ENCODE data around the gene KRTAP12-2. TPM values are rescaled to one million over a fixed set of nuclear protein-coding genes. Genes with fewer than 3 reads are reported as not detected.

Gene KRTAP12-2
- total RNA-seq, 2 donors from 2014 or later, result not detected

GRCh38 chr21:44619886-44620285 is 46.8 kb downstream of the KRTAP12-2 start:
- intact Hi-C loops (cut with DNase I), result no loop called here
- 79 to 80% methylated on average over 6 of the region's 6 CpGs for WGBS, 2 donors
- Histone ChIP-seq H3K27ac (no peak overlapping the region), H3K4me3 (no peak overlapping the region), H3K4me1 (no peaks in the 10 kb centered on the region), H3K36me3 (replicated peaks in 1 of 2; ENCODE audit: insufficient read depth in 1 of 2, low read depth in 2 of 2) (no peaks in the 10 kb centered on the region), H3K27me3 (no peaks in the 10 kb centered on the region), H3K9me3 (peaks cover 0 to 14% (median 0%) of the 10 kb centered on the region in 3 donors)
- ATAC-seq, result no peak
- no peak for TF ChIP-seq POLR2A (IDR thresholded peaks at IDR 0.05)
- TF ChIP-seq CTCF (IDR thresholded peaks at IDR 0.05), result no peak
- DNase-seq, result no peak

GRCh38 chr21:44618909-44619308 is 47.8 kb downstream of the KRTAP12-2 start:
- H3K27ac ChIP-seq, result no peak overlapping the region
- no peaks in the 10 kb centered on the region for H3K27me3 ChIP-seq
- H3K36me3 ChIP-seq (replicated peaks in 1 of 2; ENCODE audit: insufficient read depth in 1 of 2, low read depth in 2 of 2), result no peaks in the 10 kb centered on the region
- H3K9me3 ChIP-seq, result peaks cover 0 to 14% (median 0%) of the 10 kb centered on the region in 3 donors
- 60 to 64% methylated on average over 3 of the region's 3 CpGs for WGBS, 2 donors
- ATAC-seq (no peak), DNase-seq (no peak)
- H3K4me3 ChIP-seq, result no peak overlapping the region
- intact Hi-C loops (cut with DNase I), result no loop called here
- H3K4me1 ChIP-seq, result no peaks in the 10 kb centered on the region
- no peak for TF ChIP-seq CTCF (IDR thresholded peaks at IDR 0.05)
- TF ChIP-seq POLR2A (IDR thresholded peaks at IDR 0.05), result no peak

GRCh38 chr21:44618504-44618903 is 48.2 kb downstream of the KRTAP12-2 start:
- H3K9me3 ChIP-seq, result peaks cover 0 to 12% (median 0%) of the 10 kb centered on the region in 3 donors
- 7 to 13% methylated on average over 4 of the region's 4 CpGs for WGBS, 2 donors
- ATAC-seq (no peak), DNase-seq (peak in 2 of 4 donors; percentile 13 to 30)
- no peaks in the 10 kb centered on the region for H3K36me3 ChIP-seq (replicated peaks in 1 of 2; ENCODE audit: insufficient read depth in 1 of 2, low read depth in 2 of 2)
- H3K4me3 ChIP-seq, result no peak overlapping the region
- TF ChIP-seq POLR2A (IDR thresholded peaks at IDR 0.05) (no peak), CTCF (IDR thresholded peaks at IDR 0.05) (peak in 1 of 7 experiments; percentile 12)
- no peaks in the 10 kb centered on the region for H3K27me3 ChIP-seq
- H3K4me1 ChIP-seq, result no peaks in the 10 kb centered on the region
- intact Hi-C loops (cut with DNase I), result no loop called here
- no peak overlapping the region for H3K27ac ChIP-seq

DNA sequence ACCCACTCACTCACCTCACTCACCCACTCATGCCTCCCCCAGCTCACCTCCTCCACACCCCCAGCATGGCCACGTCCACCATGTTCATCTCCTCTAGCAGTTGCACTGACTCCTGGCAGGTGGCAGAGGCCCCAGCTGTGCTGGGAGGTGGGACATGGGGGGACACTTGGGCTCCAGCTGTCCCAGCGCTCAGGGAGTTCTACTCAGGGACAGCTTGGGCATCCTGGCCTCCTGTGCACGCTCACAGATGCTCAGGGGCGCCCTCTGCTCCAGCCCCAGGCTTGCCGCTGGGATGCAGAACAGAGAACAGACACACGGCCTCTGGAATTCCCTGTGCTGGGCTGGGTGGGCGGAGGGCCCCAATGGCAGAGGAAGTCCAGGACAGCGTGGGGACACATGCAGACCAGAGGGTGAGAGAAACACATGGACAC is 49.6 kb downstream of the KRTAP12-2 start:
- Histone ChIP-seq H3K36me3 (replicated peaks in 1 of 2; ENCODE audit: insufficient read depth in 1 of 2, low read depth in 2 of 2) (no peaks in the 10 kb centered on the region), H3K9me3 (no peaks in the 10 kb centered on the region), H3K4me3 (no peak overlapping the region), H3K27me3 (no peaks in the 10 kb centered on the region), H3K4me1 (no peaks in the 10 kb centered on the region), H3K27ac (no peak overlapping the region)
- TF ChIP-seq CTCF (IDR thresholded peaks at IDR 0.05) (no peak), POLR2A (IDR thresholded peaks at IDR 0.05) (no peak)
- DNase-seq, result no peak
- ATAC-seq, result no peak
- 34 to 53% methylated on average over 4 to 8 of the region's 8 CpGs for WGBS, 2 donors
- intact Hi-C loops (cut with DNase I), result no loop called here

GRCh38 chr21:44616591-44616926 is 50.2 kb downstream of the KRTAP12-2 start:
- WGBS, 2 donors, result 46 to 69% methylated on average over 2 to 16 of the region's 16 CpGs
- intact Hi-C loops (cut with DNase I), result no loop called here
- Histone ChIP-seq H3K4me1 (no peaks in the 10 kb centered on the region), H3K27me3 (no peaks in the 10 kb centered on the region), H3K4me3 (no peak overlapping the region), H3K27ac (no peak overlapping the region), H3K36me3 (replicated peaks in 1 of 2; ENCODE audit: insufficient read depth in 1 of 2, low read depth in 2 of 2) (no peaks in the 10 kb centered on the region), H3K9me3 (peaks cover 0 to 4% (median 0%) of the 10 kb centered on the region in 3 donors)
- ATAC-seq (no peak), DNase-seq (no peak)
- no peak for TF ChIP-seq POLR2A (IDR thresholded peaks at IDR 0.05)
- no peak for TF ChIP-seq CTCF (IDR thresholded peaks at IDR 0.05)
